HG03521 (cell line): ENCODE results near the gene SLC38A6.

Source experiments
- ATAC-seq: cut with Tn5 transposase; IDR thresholded peaks from one replicate; pipeline ENCODE4 v1.9.1; 2021; ENCODE audit warnings: mild to moderate bottlenecking, moderate library complexity; ENCODE audit not compliant: unreplicated experiment

Gene SLC38A6

DNA sequence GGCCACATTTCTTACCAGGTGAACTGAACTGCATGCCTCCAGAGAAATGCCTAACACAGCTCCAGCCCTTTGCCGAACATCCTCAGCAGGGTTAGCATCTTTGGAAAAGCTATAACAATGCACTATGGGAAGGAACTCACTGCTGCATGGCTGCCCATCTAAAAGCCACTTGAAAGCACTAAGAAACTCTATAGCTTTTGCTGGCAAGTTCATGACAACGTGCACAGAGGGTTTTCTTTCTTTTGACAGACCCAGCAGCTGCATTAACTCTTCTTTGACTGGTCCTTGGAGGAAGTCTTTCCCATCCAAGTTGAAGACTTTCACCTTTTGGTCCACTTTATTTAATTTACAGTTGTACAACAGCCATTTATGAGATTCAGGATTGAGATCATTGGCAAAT is 5.5 kb upstream of the SLC38A6 start:
- no peak for ATAC-seq

DNA sequence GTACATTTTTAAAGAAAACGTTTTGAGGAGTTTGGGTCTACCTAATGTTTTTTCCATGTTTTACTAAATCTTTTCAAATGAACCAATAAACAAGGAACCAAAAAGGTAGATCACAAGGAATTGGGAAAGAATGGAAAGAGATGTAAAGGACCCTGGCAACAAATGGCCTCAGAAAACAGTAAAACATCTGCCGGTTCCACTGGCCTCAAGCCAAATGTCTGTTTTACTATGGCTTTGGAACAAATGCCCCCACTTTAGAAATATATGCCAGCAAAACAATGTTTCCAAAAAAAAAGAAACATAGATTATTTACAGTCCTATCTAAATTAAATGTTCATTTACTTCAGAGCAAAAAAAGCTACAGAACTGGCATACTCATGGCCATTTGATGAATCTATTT is 3.2 kb upstream of the SLC38A6 start:
- no peak for ATAC-seq

DNA sequence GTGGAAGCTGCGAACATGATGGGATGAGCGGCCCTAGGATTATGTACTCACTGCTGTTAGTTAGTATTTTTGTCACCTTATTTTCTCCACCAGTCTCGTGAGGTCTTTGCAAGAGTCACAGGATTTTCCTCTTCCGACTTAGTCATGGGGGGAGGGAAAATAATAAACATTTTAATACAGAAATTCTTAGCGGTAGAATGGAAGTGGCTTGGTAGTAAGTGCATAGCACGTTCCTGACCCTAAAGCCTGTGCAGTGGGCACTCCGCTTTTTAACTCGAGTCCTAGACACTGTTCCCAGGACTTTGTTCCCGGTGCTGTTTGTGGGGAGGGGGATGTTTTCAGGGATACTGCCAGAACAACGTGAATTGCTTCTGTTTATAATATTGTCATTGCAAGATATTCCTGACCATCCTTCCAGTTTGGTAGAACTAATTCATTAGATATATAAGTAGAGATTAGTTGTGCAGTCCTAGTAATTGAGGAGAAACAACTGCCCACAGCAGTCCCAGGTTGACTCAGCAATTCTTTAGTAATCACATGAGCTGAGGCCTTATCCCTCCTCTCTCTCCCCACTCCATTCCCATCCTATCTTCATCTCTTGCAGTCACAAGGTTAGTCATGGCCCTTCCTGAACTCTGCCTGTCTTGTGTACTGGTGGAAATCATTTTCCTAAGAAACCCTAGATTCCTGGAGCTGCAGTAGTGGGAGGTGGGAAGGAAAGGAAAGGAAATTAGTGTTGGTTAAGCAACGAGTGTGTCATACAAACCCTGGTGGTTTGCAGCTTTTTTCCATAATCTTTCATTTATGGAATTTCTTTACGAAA is 799 bp downstream of the SLC38A6 start:
- ATAC-seq = no peak

DNA sequence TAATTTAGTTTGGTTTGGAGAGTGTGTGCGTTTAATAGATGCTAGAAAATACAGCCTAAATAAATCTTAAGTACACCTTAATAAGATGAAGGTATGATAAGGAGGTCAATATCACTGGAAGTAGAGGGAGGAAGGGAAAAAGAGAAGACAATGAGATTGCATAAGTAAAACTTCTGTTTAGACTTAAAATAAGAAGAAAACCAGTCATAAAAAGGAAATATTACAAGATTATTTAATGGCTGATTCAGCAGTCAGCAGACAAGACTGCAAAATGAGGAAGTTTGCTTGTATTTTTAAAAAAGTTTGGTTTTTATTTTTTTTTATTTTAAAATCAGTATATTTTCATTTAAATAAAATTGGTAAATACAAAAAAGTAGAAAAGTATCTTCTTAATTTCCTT is 3.2 kb downstream of the SLC38A6 start:
- ATAC-seq = no peak

DNA sequence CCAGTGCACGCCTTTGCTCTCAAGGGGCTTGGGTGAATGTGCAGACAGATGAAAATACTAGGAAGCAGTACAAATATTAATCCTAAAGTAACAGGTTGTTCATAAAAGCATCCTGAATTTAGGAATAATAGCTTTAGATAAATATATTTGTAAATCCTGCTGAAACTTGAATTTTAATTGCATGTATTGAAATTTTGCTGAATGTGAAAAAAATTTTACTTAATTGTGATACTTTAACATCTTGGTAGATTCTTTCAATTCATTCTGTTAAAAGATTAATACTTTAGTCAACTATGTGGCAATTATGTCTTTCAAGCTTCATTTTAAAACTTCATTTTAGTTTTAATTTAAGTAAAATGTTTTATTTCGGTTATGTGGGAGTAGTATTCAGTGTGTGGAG is 5.5 kb downstream of the SLC38A6 start:
- ATAC-seq = no peak

DNA sequence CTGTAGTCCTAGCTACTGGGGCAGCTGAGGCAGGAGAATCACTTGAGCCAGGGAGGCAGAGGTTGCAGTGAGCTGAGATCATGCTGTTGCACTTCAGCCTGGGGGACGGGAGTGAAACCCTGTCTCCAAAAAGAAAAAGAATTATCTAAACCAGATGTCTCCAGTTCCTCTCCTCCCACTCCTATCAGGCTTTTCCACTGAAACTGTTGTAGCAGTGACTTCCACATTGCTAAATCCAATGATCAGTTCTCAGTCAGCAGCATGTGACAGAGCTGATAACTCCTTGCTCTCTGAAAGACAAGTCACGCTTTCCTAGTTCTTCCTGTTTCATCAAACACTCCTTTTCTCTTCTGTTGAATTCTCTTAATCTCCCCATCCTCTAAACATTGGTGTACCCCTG is 8.6 kb downstream of the SLC38A6 start:
- no peak for ATAC-seq

DNA sequence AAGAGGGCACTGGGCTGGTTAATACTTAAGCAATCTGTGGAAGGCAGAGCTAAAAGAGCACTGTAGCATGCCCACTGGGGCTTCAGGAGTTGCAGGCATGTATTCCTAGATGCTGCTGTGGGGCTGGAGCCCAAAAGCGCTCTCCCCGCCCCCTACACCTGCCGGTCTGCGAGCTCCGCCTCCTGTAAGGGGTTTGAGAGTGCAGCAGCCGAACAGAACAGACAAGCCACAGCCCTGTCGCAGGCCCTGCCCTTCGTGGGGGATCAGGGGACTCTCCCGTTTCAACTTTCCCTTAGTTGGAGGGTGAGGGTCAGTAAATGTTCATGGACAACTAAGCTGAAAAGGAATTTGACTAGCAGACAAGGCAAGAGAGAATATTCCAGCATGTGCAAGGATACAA is 17.6 kb downstream of the SLC38A6 start:
- no peak for ATAC-seq

DNA sequence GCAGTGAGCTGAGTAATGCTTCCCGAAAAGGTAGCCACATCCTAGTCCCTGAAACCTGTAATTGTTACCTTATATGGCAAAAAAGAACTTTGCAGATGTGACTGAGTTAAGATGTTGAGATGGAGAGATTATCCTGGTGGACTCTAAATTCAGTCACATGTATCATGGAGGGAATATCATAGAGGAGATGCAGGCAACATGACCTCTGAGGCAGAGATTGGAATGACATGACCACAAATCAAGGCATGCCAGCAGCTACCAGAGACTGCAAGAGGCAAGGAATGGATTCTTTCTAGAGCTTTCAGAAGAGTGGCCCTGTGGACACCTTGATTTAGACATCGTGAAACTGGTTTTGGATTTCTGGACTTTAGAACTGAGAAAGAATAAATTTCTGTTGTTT is 18.5 kb downstream of the SLC38A6 start:
- no peak for ATAC-seq

DNA sequence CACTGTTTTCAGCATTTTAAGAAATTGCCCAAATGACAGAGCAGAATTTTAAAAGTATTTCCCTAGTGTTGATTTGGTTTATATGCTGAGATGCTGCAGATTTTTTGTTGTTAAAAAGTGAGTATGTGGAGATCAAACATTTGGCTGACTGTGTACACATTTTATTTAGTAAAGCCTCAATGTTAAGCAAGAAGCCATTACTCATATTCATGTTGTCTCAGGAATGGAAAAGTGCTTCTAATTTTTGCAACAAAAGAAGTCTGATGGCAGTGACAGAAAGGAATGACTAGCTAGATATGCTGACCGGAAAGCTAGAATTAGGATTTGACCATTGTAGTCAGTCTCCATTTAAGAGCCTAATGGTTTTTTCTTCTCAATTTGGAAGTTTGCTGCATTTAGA is 22.5 kb downstream of the SLC38A6 start:
- no peak for ATAC-seq

DNA sequence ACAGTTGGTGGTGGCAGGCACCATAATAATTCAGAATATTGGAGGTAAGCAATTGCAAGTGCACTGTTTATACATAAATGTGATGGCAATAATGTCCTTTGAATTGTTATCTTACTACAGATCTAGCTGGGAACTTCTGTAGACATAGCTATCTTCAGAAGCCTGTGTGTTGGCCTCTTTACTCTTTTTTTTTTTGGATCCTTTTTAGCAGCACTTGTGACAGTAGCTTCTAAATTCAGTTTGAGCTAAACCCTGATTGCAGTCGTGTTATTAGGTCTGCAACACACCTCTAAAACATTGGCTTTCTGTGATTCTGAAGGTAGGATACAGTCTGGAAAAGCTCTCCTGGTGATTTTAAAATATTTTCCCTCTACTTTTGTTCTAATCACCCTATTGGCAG is 38.5 kb downstream of the SLC38A6 start:
- ATAC-seq = no peak

DNA sequence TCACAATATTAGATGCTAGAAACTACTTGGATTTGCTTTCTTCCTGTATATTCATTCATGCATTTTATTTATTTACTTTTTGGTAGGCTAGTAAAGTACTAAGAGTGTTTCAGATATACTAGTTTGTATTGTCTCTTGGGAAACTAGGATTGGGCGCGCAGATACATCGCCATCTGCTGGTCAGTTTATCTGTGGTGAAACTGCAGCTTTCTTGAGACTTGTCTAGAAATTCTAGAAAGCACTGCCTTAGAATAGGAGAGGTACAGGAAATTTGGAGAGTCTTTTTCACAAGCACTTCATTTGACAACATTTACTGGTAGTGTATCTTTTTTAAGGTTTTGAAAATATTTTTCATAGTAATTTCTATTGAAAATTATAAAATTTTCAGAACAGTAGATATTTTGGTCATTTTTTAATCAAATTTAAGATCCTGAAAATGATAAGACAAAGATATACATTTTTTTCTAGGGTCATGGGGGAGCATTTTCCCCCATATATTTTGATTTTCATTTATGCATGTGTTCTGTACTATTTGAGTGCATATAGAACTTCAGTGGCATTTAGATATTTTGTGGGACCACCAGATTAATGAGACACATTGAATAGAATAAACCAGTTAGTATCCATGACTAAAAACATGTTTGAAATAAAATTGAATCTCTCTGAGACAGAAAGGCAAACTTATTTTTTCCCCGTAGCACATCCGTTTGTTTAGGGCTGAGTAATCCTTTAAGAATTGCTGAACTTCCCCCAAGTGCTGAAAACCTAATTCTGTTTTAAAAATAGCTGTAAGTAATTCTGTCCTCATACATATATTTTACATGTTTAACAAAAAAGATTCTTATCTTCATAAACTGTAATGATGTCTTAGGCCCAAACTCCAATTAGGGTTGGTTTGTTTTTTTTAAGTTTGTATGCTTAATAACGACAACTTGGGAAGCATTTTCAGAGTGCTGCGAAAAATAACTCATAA is 44.5 kb downstream of the SLC38A6 start:
- ATAC-seq = no peak

DNA sequence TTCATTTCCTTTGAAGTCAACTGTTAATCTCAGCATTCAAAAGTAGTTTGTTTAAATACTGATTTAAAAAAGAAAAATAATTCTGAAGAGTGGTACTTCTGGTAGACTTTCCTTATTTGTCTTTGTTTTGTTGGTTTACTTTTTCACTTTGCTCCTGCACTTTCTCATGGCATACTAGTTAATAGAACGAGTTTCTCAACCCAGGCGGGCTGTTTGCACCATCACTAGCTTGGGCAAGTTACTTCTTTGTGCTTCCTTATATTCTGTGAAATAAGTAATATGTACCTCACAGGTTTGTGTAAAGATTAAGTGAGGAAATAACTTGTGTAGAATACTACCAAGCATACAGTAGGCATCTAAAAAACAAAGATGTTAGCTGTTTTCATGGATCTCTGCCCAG is 45.5 kb downstream of the SLC38A6 start:
- ATAC-seq = no peak

DNA sequence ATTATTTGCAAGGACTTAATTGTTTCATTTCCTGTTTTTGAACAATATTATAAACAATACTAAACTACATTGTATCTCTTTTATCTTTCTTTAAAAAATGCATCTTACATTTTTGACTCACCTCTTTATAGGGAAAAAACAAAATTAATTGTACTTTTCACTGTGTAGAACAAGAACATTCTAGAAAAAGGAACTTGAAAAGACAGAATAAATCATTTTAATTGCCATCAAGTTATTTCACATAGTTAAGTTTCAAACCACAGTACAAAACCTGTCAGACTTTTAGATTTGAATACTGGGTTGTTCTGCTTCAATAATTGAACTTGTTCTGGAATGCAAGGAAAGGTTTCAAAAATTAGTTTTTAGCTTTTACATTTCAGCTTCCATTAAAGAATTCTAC is 50.0 kb downstream of the SLC38A6 start:
- ATAC-seq = no peak

DNA sequence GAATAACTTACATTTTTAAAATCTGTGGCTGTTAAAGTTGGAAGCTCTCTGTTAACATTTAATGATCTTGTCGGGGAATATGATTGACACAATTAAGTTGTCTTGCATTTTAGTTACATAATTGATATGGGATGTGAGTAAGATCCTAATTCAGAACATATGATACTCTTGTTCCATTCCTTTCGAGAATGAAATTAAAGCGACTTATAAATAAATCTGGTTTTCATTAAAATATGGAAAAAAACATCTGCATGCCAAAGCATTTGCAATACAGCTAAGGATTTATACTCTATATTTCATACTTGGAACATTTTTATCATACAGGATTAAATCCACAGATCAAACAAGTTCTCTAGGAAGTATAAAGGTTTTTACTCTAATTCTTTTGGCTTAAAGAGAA is 52.0 kb downstream of the SLC38A6 start:
- no peak for ATAC-seq

DNA sequence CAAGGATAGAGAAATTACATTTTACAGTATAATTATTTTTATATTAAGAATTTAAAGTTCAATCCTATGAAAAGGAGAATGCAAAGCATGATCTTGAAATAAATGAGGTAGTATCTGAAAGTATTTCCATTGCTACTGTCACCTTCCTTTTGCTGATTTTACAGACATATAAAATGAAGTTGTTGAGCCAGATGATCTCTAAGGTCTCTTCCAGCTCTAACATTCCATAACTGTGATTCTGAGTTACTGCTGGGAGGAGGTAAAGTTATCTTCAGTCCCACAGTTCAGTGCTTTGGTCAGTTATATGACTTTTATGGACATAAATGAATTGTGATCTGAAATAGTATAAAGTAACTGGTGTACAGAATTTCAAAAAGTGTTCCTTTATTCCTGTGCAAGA is 52.8 kb downstream of the SLC38A6 start:
- ATAC-seq = no peak

DNA sequence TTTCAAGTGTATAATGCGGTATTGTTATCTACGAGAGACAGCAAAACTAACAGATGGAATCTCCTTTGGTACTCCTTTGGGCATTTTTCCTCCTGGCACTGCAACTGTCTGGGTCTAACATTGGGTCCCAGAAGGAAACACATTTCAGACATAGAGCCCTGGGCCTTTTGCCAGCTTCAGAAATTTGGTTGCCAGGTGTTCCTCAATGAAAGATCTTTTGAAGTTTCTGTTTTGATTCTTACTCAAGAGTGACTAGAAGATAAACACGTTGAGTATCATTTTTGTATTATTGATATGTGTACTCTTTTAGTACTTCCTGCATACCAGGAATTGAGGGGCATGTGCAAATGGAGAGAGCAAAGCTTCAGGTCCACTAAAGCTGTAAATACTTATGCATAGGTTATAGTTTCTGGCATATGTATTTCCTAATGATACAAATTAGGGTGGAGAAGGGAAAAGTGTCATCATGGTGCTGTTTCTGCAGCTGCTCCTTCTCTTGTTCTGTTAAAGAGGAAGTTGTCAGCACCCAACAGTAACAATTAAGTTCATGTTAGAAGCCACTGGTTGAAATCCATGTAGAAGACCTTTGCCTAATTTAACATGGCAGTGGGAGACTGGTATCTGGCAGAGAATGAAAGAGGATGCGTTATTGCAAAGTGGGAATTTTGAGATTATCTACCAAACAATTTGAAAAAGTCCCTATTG is 53.5 kb downstream of the SLC38A6 start:
- ATAC-seq = peak; percentile 86

DNA sequence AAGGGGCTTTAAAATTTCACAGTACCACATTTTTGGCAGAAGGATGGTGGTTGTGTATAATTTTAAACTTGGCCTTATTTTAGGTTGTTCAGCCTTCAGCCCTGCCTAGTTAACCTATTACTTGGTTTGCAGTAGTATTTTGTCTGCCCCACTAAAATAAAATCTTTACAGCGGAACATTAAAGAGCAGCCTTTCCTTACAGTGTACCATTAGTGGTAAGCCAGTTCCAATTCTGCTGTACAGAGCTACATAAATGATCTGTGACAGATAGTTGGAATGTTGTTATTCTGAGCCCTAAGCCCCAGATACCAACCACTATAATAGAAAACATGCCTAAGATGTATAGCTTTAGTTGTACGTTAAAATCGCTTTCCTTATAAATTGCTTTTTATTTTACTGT is 56.2 kb downstream of the SLC38A6 start:
- no peak for ATAC-seq

DNA sequence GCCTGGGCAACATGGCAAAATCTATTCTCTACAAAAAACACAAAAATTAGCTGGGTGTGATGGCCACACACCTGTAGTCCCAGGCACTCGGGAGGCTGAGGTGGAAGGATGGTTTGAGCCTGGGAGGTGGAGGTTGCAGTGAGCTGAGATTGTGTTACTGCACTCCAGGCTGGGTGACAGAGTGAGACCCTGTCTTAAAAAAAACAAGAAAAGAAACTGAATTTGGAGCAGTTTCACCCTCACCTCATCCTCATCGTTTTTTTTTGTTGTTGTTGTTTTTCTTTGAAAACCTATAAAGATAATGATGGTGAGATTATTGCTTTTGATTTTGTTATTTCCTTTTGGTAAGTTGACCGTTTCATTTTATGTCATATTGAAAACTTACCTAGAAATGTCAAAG is 60.7 kb downstream of the SLC38A6 start:
- ATAC-seq = no peak

DNA sequence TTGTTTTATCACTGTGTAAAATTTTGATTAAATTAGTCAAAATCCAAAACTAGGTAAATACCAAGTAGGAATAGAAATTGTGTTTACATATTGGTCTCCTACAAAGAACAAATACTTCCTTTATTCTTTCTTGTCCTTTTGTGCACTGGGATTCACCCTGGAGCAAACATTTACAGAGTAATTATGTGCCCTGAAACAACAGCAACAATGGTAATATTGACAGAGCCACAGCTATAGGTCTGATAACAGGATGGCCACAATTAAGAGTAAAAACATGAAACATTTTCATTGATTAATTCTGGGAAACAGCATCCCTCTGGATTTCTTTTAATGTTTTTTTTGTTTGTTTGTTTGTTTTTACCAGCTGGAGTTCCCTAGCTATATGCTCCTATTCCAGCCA is 61.2 kb downstream of the SLC38A6 start:
- no peak for ATAC-seq

DNA sequence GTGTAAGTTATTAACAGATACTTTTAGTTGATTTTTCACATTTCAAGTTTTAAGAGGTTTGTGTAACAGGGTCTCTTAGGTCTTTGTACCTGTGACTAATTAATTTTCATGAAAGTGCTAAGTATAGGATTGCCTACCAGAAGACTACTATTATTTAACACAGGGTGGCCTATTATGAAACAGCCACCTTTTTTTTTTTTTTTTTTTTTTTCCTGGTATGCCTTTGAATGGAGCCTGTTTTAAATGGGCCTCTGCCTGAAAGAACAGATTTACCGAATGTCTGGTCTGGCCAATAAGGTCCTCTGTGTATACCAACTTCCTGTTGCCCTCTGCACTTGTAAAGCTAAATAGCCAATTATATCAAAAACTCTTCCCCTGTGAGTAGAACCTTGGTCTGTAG is 62.5 kb downstream of the SLC38A6 start:
- no peak for ATAC-seq

DNA sequence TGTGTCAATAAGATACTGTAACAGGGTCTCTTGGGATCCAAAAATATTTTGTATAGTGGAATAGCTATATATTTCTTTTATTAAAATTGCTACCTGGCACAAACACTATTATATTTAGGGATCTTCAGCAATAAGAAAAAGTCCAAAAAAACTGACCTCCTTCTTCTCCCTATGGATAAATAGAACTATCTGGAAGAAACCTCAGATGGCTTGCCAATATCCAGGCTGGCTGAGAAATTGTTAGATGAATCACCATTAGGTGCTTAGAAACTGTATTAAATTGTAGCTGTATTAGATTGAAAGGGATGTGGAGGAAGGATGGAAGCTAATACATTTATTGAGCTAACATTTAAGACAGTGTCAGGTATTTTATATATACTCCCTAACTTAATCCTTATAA is 66.0 kb downstream of the SLC38A6 start:
- no peak for ATAC-seq
